Lung (tissue), 12 donors: ENCODE measurements around the gene MYB. TPM values are rescaled to one million over a fixed set of nuclear protein-coding genes. Genes with fewer than 3 reads are reported as not detected.
"Not testable (repeated sequence)": the region's sequence is repeated elsewhere in the genome, so short reads cannot be mapped to it uniquely, and the experiment has no call there.

ENCODE experiments used
- ATAC-seq: fragments of 200-7000 bp; cut with Tn5 transposase; one replicate; pipeline ENCODE4 v1.9.1; 2020; ENCODE audit warnings: moderate number of reproducible peaks; ENCODE audit not compliant: insufficient read depth, low FRiP score
- DNase-seq, 3 donors: peaks; one replicate each; pipeline ENCODE4 v3.0.0-alpha.2; 2013 to 2017
- H3K27ac ChIP-seq, 2 donors: one replicate each; pipeline ENCODE4 v1.5.1; 2013; ENCODE audit warnings: mild to moderate bottlenecking in 2 of 2, moderate library complexity in 2 of 2, control low read depth in 1 of 2, inconsistent platforms in 1 of 2, low read depth in 1 of 2, low read length in 1 of 2
- H3K27me3 ChIP-seq, 3 donors: one replicate each; pipeline ENCODE4 v1.5.1; 2013; ENCODE audit warnings: low read length in 2 of 3; ENCODE audit not compliant: control insufficient read depth in 3 of 3, insufficient read depth in 3 of 3
- H3K36me3 ChIP-seq, 4 donors: one replicate each; pipeline ENCODE4 v1.5.1; 2013; ENCODE audit warnings: low read length in 4 of 4, mild to moderate bottlenecking in 1 of 4, moderate library complexity in 1 of 4; ENCODE audit not compliant: control insufficient read depth in 4 of 4, insufficient read depth in 4 of 4
- H3K4me1 ChIP-seq, 5 donors: one replicate each; pipeline ENCODE4 v1.5.1; 2013; ENCODE audit warnings: low read length in 5 of 5, mild to moderate bottlenecking in 2 of 5, moderate library complexity in 1 of 5; ENCODE audit not compliant: control insufficient read depth in 5 of 5, insufficient read depth in 5 of 5
- H3K4me3 ChIP-seq: one replicate; pipeline ENCODE4 v1.5.1; 2013; ENCODE audit warnings: mild to moderate bottlenecking, control low read depth, moderate library complexity
- H3K9ac ChIP-seq, 2 donors: one replicate each; pipeline ENCODE4 v1.5.1; 2013; ENCODE audit warnings: low read length in 2 of 2, control low read depth in 1 of 2; ENCODE audit not compliant: insufficient read depth in 1 of 2
- H3K9me3 ChIP-seq, 4 donors: one replicate each; pipeline ENCODE4 v1.5.1; 2013; ENCODE audit warnings: low read length in 3 of 4, mild to moderate bottlenecking in 1 of 4, moderate library complexity in 1 of 4; ENCODE audit not compliant: control insufficient read depth in 4 of 4, insufficient read depth in 3 of 4
- WGBS, 2 donors: extraction: QIAGEN DNeasy Blood & Tissue Kit; methylation state at CpG; one replicate each; pipeline ENCODE4 v1.1.7; 2013; 5-methylcytosine and 5-hydroxymethylcytosine counted together
- polyA plus RNA-seq, 2 donors: library from polyadenylated mRNA; stranded (reverse); fragments of 200-250 nt; gene quantifications; one replicate each; pipeline ENCODE4 v1.2.1, GENCODE V29; 2013
- total RNA-seq, 2 donors: library from RNA; depleted of rRNA in 1 of 2; stranded (reverse); fragments of >200 nt in 1 of 2; gene quantifications; one replicate each; pipeline ENCODE4 v1.2.1, GENCODE V29; 2014 to 2021
- TF ChIP-seq, protein P1 (sequence below): IDR thresholded peaks from 2 replicates; pipeline ENCODE4 v1.5.1; 2012; ENCODE audit warnings: mild to moderate bottlenecking; ENCODE audit errors: control extremely low read depth, extremely low read depth
- donor health status: control.
- donor health status: control.
- donor health status: Bipolar disorder and iron deficiency.
- donor health status: healthy.
- donor health status: DM: yes; HTN: yes; CAD: no.

The MYB gene
- total and polyA plus RNA-seq, 4 donors = 1.3 to 11.3 (median 4.6) TPM

DNA sequence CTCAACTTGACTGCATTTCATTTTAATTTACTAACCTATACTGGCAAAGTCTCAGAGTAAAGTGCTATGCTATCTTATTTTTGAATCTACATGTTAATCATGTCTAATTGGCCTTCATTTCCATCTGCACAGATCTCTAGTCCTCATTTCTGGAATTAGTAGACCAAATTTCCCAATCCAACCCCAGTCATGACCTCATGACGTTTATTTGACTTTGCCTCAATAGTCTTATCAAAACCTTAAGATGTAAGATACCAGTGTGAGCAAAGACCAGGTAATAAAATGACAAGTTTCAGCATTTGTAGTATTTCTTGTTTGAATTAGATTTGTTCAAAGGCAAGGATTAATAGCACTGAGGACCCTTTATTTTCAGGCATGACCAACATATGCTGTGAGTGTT is 43.3 kb upstream of the MYB start:
- ATAC-seq = no peak

DNA sequence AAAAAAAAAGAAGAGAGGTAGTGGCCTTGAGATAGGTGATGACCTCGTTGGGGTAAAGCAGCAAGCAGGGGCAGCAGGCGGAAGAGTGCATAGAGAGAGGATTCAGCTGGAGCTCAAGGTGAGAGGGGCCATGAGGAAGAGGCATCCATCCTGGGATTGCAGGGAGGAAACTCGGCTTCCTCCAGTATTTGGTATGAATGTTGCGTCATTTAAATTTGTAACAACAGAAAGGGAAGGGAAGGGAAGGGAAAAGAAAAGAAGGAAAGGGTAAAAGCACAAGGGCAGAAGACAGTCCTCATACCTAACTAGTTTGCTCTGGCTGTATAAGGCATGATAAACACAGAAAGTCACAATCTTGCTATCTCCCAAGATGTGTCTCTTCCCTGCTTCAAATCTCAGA is 39.9 kb upstream of the MYB start:
- H3K27ac ChIP-seq = no peak overlapping the region

More for the DNA sequence above, 43.3 kb upstream of the MYB start:
- no peak overlapping the region for H3K9ac ChIP-seq
- WGBS, 2 donors = 59 to 63% methylated on average over 1 of the region's 1 CpG
- H3K4me1 ChIP-seq = no peaks in the 10 kb centered on the region
- H3K27me3 ChIP-seq = no peaks in the 10 kb centered on the region
- H3K36me3 ChIP-seq = no peaks in the 10 kb centered on the region
- no peaks in the 10 kb centered on the region for H3K9me3 ChIP-seq
- TF ChIP-seq, protein P1, sequence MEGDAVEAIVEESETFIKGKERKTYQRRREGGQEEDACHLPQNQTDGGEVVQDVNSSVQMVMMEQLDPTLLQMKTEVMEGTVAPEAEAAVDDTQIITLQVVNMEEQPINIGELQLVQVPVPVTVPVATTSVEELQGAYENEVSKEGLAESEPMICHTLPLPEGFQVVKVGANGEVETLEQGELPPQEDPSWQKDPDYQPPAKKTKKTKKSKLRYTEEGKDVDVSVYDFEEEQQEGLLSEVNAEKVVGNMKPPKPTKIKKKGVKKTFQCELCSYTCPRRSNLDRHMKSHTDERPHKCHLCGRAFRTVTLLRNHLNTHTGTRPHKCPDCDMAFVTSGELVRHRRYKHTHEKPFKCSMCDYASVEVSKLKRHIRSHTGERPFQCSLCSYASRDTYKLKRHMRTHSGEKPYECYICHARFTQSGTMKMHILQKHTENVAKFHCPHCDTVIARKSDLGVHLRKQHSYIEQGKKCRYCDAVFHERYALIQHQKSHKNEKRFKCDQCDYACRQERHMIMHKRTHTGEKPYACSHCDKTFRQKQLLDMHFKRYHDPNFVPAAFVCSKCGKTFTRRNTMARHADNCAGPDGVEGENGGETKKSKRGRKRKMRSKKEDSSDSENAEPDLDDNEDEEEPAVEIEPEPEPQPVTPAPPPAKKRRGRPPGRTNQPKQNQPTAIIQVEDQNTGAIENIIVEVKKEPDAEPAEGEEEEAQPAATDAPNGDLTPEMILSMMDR = no peak
- H3K27ac ChIP-seq = no peak overlapping the region
- H3K4me3 ChIP-seq = no peak overlapping the region
- DNase-seq = no peak

GRCh38 chr6:135141728-135142127 is 39.4 kb upstream of the MYB start:
- ATAC-seq (no peak), DNase-seq (no peak)
- no peaks in the 10 kb centered on the region for H3K9me3 ChIP-seq
- H3K9ac ChIP-seq = no peak overlapping the region
- H3K27me3 ChIP-seq = no peaks in the 10 kb centered on the region
- TF ChIP-seq, protein P1 = no peak
- H3K27ac ChIP-seq = no peak overlapping the region
- H3K4me3 ChIP-seq = no peak overlapping the region
- no peaks in the 10 kb centered on the region for H3K36me3 ChIP-seq
- peaks cover 0 to 8% (median 0%) of the 10 kb centered on the region in 5 donors for H3K4me1 ChIP-seq

More for the DNA sequence above, 39.9 kb upstream of the MYB start:
- Histone ChIP-seq H3K9ac (no peak overlapping the region), H3K27me3 (no peaks in the 10 kb centered on the region), H3K36me3 (no peaks in the 10 kb centered on the region), H3K4me3 (no peak overlapping the region), H3K9me3 (no peaks in the 10 kb centered on the region), H3K4me1 (peaks cover 0 to 8% (median 0%) of the 10 kb centered on the region in 5 donors)
- 63% methylated on average over 4 of the region's 4 CpGs for WGBS, 2 donors
- TF ChIP-seq, protein P1 = no peak
- DNase-seq (no peak), ATAC-seq (no peak)

DNA sequence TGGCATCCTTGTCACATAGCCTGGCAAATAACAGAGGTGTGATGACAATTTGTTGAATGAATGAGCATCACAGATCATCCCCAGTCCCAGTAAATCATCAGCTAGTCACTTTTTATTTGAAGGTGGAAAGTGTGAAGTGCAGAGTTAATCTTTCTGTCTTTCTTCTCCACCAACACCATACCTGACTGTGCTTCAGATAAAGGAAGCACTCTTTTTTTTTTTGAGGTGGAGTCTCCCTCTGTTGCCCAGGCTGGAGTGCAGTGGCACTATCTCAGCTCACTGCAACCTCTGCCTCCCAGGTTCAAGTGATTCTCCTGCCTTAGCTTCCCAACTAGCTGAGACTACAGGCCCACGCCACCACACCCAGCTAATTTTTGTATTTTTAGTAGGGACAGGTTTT is 38.9 kb upstream of the MYB start:
- not testable (repeated sequence) for H3K9ac ChIP-seq, H3K9me3 ChIP-seq, H3K4me1 ChIP-seq, H3K27ac ChIP-seq, ATAC-seq, H3K27me3 ChIP-seq, H3K36me3 ChIP-seq, DNase-seq, H3K4me3 ChIP-seq
- 94 to 100% methylated on average over 1 of the region's 1 CpG for WGBS, 2 donors
